ENCODE results near the gene EXOC6.
"Not testable (repeated sequence)": the region's sequence is repeated elsewhere in the genome, so short reads cannot be mapped to it uniquely, and the experiment has no call there.

The EXOC6 gene

DNA sequence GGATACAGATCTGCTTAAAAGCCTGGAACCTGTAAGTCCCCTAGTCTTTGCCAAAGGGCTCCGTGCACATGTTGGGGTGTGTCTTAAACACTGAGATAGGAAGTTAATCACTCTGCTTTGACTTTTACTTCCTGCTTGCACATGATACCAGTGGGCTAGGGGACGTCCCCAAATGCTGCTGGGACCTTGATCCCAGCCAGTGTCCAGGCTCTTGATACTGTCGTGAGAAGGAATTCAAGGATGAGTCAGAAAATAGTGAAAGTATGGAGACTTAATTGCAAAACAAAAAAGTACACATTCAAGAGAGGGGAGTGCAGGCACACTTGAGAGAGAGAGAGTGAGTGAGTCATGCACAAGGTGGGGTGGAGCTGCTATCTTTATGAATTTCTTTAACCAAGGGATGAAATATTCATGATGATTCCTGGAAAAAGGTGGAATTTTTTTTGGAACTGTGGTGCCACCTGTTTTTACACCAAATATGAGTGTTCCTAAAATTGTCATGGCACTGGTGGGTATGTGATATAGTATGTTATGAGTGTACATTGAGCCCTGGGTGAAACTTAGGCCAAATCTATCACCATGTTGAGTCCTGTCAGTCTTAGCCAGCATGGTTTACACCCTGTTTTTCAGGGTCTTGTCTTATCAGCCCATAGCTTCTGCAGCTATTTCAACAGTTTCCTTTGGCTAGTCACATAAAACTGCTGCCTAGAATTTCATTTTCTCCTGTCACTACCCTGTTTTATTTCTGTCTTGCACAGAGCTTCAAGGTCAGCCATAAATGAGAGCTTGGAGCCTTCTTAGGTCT is 123.9 kb downstream of the EXOC6 start:
- DNase-seq (ENCODE audit: insufficient read length, low spot score) = no peak
- no peak for TF ChIP-seq CTCF (IDR thresholded peaks at IDR 0.05; ENCODE audit: insufficient read depth, missing control alignments)
- no peak for FAIRE-seq

GRCh38 chr10:92972886-92973285 is 124.6 kb downstream of the EXOC6 start:
- FAIRE-seq = no peak
- TF ChIP-seq CTCF (IDR thresholded peaks at IDR 0.05; ENCODE audit: insufficient read depth, missing control alignments) = no peak
- DNase-seq (ENCODE audit: insufficient read length, low spot score) = no peak

GRCh38 chr10:92976278-92976677 is 128.0 kb downstream of the EXOC6 start:
- DNase-seq (ENCODE audit: insufficient read length, low spot score); FAIRE-seq: not testable (repeated sequence)

GRCh38 chr10:92989250-92989649 is 140.9 kb downstream of the EXOC6 start:
- no peak for FAIRE-seq
- TF ChIP-seq CTCF (IDR thresholded peaks at IDR 0.05; ENCODE audit: insufficient read depth, missing control alignments) = no peak
- no peak for DNase-seq (ENCODE audit: insufficient read length, low spot score)

DNA sequence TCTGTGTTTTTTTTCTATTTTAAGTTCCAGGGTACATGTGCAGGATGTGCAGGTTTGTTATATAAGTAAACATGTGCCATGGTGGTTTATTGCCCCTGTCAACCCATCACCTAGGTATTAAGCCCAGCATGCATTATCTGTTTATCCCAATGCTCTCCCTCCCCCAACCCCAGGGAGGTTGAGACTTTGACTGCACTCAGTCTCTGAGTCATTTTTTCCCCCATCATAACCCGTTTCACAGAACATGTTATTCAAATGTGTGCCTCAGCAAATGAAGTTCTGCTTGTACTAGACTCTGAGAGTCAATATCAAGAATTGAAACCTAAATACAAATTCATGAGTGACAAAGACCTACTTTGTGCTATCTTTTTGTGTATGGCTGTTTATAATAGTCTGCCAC is 142.3 kb downstream of the EXOC6 start:
- FAIRE-seq (peak; percentile 6), DNase-seq (ENCODE audit: insufficient read length, low spot score) (no peak)
- no peak for TF ChIP-seq CTCF (IDR thresholded peaks at IDR 0.05; ENCODE audit: insufficient read depth, missing control alignments)

GRCh38 chr10:92991513-92991912 is 143.2 kb downstream of the EXOC6 start:
- DNase-seq (ENCODE audit: insufficient read length, low spot score) (no peak), FAIRE-seq (no peak)
- no peak for TF ChIP-seq CTCF (IDR thresholded peaks at IDR 0.05; ENCODE audit: insufficient read depth, missing control alignments)

GRCh38 chr10:92993699-92994272 is 145.5 kb downstream of the EXOC6 start:
- FAIRE-seq (peak; percentile 68), DNase-seq (ENCODE audit: insufficient read length, low spot score) (no peak)
- no peak for TF ChIP-seq CTCF (IDR thresholded peaks at IDR 0.05; ENCODE audit: insufficient read depth, missing control alignments)
